ENCODE results near the gene SEMA6D. TPM values are rescaled to one million over a fixed set of nuclear protein-coding genes. Genes with fewer than 3 reads are reported as not detected.

SEMA6D gene
- total RNA-seq, 1 donor from 2014 or later: 255 TPM

GRCh38 chr15:47801522-47801921 is 84.2 kb downstream of the SEMA6D start:
- H3K36me3 Mint-ChIP-seq (ENCODE audit: unreplicated experiment): no peaks in the 10 kb centered on the region
- H3K4me3 Mint-ChIP-seq (ENCODE audit: unreplicated experiment): no peak overlapping the region
- TF ChIP-seq CTCF (IDR thresholded peaks at IDR 0.05; ENCODE audit: partially characterized antibody, unreplicated experiment): no peak
- H3K27ac Mint-ChIP-seq (ENCODE audit: unreplicated experiment): no peak overlapping the region
- H3K9me3 Mint-ChIP-seq (ENCODE audit: unreplicated experiment): peaks cover 2% of the 10 kb centered on the region
- H3K27me3 Mint-ChIP-seq (ENCODE audit: unreplicated experiment): no peaks in the 10 kb centered on the region
- H3K4me1 Mint-ChIP-seq (ENCODE audit: low read depth, unreplicated experiment): peaks cover 9% of the 10 kb centered on the region
- no peak for DNase-seq

GRCh38 chr15:47802216-47802615 is 84.9 kb downstream of the SEMA6D start:
- Mint-ChIP-seq H3K4me1 (ENCODE audit: low read depth, unreplicated experiment) (peaks cover 5% of the 10 kb centered on the region), H3K36me3 (ENCODE audit: unreplicated experiment) (no peaks in the 10 kb centered on the region), H3K27me3 (ENCODE audit: unreplicated experiment) (no peaks in the 10 kb centered on the region), H3K4me3 (ENCODE audit: unreplicated experiment) (no peak overlapping the region), H3K9me3 (ENCODE audit: unreplicated experiment) (peaks cover 2% of the 10 kb centered on the region), H3K27ac (ENCODE audit: unreplicated experiment) (no peak overlapping the region)
- no peak for TF ChIP-seq CTCF (IDR thresholded peaks at IDR 0.05; ENCODE audit: partially characterized antibody, unreplicated experiment)
- DNase-seq: no peak

- Mint-ChIP-seq H3K4me1 (ENCODE audit: low read depth, unreplicated experiment) (peaks cover 2% of the 10 kb centered on the region), H3K27ac (ENCODE audit: unreplicated experiment) (no peak overlapping the region), H3K9me3 (ENCODE audit: unreplicated experiment) (peaks cover 5% of the 10 kb centered on the region), H3K4me3 (ENCODE audit: unreplicated experiment) (no peak overlapping the region), H3K27me3 (ENCODE audit: unreplicated experiment) (no peaks in the 10 kb centered on the region), H3K36me3 (ENCODE audit: unreplicated experiment) (no peaks in the 10 kb centered on the region)
- no peak for TF ChIP-seq CTCF (IDR thresholded peaks at IDR 0.05; ENCODE audit: partially characterized antibody, unreplicated experiment)
- DNase-seq: no peak
Measured at GRCh38 chr15:47803767-47804166, 86.5 kb downstream of the SEMA6D start.

- no peak for DNase-seq
- no peak for TF ChIP-seq CTCF (IDR thresholded peaks at IDR 0.05; ENCODE audit: partially characterized antibody, unreplicated experiment)
- Mint-ChIP-seq H3K9me3 (ENCODE audit: unreplicated experiment) (peaks cover 3% of the 10 kb centered on the region), H3K4me3 (ENCODE audit: unreplicated experiment) (no peak overlapping the region), H3K27me3 (ENCODE audit: unreplicated experiment) (no peaks in the 10 kb centered on the region), H3K4me1 (ENCODE audit: low read depth, unreplicated experiment) (no peaks in the 10 kb centered on the region), H3K27ac (ENCODE audit: unreplicated experiment) (no peak overlapping the region), H3K36me3 (ENCODE audit: unreplicated experiment) (no peaks in the 10 kb centered on the region)
Measured at GRCh38 chr15:47804733-47805132, 87.4 kb downstream of the SEMA6D start.

GRCh38 chr15:47806008-47806407 is 88.7 kb downstream of the SEMA6D start:
- TF ChIP-seq CTCF (IDR thresholded peaks at IDR 0.05; ENCODE audit: partially characterized antibody, unreplicated experiment): no peak
- no peak for DNase-seq
- Mint-ChIP-seq H3K27ac (ENCODE audit: unreplicated experiment) (no peak overlapping the region), H3K27me3 (ENCODE audit: unreplicated experiment) (no peaks in the 10 kb centered on the region), H3K36me3 (ENCODE audit: unreplicated experiment) (no peaks in the 10 kb centered on the region), H3K4me3 (ENCODE audit: unreplicated experiment) (no peak overlapping the region), H3K9me3 (ENCODE audit: unreplicated experiment) (peaks cover 3% of the 10 kb centered on the region), H3K4me1 (ENCODE audit: low read depth, unreplicated experiment) (peaks cover under 1% of the 10 kb centered on the region)
